GM21381 (cell line): Measurements from ENCODE around the gene SYF2.
"Not testable (repeated sequence)": the region's sequence is repeated elsewhere in the genome, so short reads cannot be mapped to it uniquely, and the experiment has no call there.

ENCODE experiments used
- ATAC-seq: cut with Tn5 transposase; IDR thresholded peaks from one replicate; pipeline ENCODE4 v1.9.1; 2021; ENCODE audit warnings: mild to moderate bottlenecking, moderate library complexity; ENCODE audit not compliant: unreplicated experiment

The SYF2 gene

DNA sequence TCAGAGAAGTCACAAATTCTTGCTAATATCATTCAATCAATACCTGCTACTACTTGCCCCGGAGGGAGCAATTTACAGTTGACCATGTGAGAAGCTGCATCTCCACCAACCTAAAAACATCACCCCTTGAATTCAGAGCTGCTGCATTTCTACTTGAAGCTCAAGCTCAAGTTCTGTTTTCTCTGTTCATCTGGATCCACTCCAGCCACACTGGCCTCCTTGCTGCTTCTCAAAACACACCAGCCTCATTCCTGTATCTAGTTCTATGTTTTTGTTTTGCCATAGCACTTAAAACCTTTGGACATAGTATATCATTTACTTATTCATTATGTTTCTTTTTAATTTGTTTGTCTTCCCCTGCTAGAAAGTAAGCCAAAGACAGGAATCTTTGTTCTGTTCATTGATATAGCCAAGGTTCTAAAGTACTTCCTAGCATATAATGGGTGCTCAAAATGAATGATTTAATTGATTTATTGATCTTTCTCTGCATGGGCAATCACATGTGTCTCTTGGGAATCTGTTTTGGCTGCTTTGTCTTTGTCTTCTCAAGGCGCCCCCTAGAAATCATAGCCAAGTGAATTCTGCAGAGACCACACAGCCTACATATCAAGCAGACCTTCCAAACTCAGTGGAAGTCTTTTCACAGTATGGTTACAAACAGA lies 23.6 kb downstream of the SYF2 start:
- ATAC-seq: no peak

DNA sequence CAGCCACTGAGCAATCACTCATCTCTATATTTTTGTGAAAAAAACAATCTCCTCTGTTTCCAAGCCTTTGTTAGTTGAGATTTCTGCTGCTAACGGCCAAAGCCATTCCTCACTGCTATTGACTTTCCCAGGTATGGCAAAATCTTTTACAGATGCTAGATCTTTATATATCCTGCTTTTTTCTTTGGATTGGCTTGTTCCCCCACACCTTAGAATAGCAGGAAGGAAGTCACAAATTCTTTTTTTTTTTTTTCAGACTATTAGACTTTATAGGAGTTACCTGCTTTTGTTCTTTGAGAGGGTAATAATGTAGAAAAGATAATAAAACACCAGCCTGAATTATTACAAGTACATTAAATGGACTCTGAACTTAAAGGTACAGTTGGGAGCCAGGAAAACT lies 24.2 kb downstream of the SYF2 start:
- ATAC-seq: no peak

DNA sequence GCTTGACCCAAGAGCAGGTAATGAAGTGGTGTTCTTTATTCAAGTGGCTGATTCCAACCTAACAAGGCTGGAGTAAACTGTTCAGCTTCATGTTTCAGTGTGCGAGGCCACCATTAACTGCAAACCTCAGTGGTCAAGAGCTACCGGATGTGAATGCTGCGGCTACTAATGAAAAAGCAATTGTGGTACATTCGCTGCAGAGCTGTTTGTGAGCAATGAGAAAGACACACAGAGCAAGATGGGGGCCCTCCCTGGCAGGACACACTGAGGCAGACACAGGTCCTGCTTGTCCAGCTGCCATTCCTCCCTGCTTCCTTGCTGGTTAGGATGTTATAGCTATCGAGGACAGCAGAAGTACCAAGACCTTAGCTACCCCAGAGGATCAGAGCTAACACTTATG lies 26.1 kb downstream of the SYF2 start:
- no peak for ATAC-seq

DNA sequence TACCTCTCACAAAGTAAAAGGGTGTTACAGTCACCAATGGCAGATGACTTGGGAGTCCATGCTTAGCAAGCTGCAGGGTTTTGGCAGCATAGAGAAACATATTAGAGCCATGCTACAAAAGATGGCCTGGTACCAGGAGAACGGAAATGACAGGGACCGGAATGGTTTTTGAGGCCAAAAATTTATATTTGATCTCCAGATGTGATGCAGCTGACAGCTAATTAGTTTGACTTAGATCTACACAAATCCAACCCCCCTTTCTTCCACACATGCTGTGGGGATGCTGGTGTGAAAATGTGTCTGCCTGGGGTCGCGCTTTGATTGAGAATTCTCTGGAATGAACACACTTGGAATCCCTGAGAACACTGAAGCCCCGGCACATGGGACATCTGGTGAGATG lies 26.5 kb downstream of the SYF2 start:
- no peak for ATAC-seq

DNA sequence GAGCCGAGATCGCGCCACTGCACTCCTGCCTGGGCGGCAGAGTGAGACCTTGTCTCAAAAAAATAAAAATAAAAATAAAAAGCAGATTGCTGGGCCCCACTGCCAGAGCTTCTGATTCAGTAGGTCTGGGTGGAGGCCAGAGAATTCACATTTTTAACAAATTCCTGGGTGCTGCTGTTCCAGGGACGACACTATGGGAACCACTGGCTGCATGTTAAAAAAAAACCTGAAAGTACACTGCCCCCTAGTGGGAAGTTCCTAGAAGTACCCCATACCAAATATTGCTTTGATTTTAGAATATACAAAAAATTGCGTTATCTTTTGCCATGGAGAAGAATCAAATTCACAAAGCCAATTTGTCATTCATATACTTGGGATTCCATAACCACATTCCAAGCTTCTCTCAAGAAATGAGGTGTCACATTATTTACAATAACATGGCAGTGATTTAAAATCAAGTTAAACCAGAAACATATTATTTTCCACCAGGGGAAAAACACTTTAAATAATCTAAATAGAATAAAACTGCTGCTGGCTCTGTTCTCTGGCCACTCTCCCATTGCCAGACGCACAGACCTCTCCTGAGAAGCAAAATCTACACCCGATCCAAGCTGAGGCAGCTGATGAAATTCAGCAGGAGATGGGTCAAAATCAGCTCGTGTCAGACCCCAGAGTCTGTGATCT lies 27.4 kb downstream of the SYF2 start:
- no peak for ATAC-seq

DNA sequence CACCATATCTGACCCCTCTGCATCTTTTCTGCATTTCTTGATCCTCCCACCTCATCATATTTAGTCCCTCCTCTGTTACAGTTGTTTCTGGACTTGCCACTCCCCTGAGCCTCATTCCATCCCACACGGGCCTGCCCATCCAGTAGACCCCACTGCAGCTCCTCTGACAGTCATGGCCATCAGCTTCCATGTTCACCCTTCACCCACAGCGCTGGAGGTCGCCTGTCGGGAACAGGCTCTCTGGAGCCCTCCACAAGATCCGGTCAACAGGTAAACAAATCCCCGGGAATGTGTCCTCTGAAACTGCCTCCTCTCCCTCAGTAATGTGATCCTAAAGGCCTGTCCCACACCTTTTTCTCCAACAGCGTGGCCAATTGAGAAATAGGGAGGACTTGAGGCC lies 31.3 kb downstream of the SYF2 start:
- ATAC-seq: no peak

DNA sequence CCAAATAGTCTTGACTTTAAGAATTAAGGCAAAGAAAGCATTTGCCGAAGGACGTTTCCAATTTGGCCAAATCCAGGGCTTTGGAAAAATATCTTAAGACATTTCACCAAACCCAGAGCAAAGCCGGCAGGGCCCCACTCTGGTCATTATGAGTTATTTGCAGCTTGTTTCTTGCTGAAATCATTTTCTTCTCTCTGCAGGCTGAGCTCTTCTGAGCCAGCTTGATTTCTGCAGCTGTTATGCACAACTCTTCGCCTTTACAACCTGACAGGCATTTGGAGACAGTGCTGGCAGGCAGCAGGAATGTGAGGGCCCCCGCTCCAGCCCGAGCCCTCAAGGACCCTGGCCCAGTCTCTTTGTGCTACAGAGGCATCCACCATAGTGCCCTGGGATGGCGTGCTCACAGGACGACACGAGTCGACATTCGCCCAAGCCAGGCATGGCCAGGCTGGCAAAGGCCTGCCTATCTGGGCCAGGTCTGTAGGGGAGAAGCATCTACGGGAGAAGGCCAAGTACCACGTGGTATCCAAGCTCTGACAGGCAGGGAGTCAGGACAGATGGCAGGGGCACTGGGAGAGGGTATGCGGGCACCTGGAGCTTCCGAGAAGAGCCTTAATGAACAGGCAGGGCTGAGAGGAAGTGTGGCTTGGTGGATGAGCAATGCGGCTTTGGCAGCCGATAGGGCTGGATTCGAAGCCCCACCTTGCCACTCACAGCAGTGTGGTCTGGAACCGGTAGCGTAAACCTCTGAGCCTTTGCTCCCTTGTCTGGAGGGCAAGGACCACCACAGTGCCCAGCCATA lies 32.3 kb downstream of the SYF2 start:
- ATAC-seq: no peak

DNA sequence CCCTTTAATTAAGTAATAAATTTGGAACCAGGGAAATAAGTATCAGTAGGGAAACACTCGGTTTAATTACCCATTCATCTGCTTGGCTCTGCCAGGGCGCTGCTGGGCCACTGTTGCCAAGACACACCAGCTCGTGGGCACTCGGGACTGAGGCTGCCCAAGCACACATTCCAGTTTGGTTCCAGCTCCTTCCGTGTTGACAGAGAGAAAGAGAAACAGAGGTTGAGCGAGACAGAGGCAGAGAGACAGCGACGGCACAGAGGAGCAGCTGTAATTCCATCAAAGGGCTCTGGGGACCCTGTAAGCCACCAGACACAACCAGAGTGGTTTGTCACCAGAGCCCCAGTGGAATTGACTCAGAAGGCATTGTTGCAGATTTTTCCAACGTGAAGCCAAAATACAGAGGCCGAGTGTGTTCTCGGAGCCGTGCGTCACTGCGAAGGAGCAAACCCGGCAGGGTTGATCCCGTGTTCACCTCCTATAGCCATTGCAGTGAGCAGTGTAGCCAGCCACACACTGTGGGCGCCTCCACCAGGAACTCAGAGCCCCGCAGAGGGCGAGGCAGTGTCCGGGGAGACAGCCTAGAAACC lies 33.5 kb downstream of the SYF2 start:
- ATAC-seq: no peak

DNA sequence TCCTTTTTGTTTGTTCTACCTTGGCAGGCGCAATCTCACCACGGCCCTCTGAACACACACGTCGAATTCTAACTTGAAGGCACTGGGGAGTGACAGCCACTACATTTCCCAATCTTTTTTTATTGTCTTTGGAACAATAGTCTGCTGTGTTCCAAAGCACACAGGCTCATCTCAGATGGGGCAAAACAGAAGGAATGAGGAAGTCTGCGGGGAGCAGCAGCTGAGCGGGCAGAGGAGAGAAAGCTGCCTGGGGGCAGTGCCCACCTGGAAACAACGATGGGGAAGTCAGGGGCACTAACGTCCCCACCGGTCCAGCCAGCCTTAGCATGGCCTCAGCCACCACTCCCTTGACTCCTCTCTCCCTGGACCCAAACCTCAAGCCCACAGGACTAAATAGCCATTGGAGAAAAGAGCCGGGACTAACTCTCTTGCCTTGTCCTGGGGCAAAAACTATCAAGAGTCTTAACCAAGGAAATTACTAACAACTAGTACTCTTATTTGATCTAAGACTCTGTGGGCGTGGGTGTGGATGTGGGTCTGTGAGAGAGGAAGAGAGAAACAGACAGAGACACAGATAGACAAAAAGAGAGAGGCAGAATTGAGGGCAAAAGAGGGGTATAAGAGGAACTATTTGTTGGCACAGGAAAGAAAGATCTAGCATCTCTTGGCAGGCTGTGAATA lies 34.2 kb downstream of the SYF2 start:
- no peak for ATAC-seq

DNA sequence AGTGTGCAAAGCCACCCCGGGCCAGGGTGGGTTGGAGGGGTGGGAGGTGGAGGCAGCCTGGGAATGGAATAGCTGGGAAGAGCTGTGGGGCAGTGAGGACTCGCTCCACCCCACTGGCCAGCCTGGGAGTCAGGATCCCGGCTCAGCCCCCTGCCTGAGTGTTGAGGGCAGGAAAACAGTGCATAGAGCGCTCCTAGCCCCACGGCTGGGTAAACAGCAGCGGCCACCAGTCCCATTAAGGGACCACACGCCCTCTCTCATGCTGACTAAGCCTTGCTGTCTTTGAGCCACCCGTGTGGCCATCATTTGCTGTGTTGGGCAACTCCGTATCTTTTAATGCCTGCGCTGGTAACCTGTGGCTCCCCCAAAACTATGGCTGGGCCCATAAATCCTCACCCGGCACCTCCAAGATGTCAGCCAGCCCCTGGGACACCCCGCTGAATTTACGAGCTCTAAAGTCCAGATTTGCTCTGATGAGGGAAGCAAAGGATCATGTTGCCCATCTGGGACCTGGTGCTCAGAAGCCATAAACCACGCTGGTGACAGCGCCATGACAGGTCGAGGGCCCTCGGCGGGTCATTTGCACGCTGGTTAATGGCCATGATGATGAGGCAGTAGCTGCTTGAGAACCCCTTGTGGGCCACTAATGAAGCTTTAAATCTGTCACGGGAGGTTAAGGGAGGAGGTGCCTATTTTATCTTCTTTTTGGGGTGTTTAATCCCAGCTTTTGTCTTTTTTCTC lies 34.9 kb downstream of the SYF2 start:
- ATAC-seq: no peak

DNA sequence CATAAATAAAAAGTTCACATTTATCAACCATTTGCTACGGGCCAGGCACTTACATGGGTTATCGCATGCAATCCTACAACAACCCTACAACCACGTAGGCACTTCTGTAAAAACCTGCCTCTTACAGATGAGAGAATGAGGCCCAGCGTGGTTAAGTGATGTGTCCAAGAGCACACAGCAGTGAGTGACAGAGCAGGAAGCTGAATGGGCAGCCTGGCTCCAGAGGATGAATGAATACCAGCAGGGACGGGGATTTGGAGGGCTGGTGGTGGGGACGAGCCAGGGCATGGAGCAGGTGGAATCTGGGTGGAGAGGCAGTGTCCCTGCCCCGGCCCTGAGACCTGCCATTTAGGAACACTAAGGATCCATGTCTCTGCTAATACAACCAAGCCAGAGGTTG lies 35.5 kb downstream of the SYF2 start:
- ATAC-seq: no peak

DNA sequence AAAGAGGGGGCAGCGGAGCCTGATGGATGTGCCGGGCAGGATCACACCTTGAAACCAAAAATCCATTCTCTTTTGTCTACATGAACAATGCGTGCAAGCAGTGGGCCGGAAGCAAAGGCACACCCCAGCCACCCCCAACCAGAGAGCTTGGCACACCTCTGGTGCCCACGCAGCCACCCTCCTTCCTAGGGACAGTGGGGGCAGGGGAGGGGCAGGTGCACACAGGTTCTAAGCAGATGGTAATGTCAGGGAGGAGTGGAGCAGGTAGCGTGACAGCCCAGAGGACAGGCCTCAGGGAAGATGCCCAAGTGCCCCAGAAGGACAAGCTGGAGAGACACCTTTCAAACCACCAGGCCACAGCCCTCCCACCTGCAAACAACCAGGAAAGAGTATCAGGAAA lies 36.5 kb downstream of the SYF2 start:
- no peak for ATAC-seq

DNA sequence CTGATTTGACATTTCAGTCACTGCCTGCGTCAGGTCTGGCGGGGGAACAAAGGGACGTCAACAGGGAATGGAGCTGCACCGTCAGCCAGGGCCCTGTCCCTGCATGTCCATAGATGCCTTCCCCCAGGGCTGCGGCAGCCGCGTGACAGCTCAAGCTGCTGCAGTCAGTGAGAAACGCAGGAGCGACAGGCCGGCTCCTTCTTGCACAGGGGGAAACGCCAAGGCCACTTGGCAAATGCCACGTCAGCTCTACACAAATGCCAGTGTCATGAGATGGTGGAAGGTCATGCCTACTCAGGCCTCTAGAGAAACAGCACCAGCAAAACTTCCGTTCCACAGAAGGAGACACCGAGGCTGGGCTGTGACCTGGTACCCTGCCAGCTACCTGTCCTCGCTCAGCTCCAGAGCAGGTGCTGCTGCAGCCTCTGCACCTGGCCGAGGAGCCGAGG lies 37.7 kb downstream of the SYF2 start:
- no peak for ATAC-seq

DNA sequence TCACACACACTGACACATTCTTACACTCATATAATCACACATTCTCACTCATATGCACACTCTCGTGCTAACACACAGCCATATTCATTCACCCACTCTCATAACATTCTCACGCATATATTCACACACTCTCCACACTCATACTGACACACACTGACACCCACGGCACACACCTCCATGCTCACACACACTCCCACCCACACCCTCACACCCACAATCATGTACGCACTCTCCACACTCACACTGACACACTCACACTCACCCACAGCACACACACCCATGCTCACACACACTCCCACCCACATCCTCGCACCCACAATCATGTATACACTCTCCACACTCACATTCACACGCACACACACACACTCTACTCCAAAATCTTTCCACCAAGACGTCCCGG lies 38.2 kb downstream of the SYF2 start:
- no peak for ATAC-seq

DNA sequence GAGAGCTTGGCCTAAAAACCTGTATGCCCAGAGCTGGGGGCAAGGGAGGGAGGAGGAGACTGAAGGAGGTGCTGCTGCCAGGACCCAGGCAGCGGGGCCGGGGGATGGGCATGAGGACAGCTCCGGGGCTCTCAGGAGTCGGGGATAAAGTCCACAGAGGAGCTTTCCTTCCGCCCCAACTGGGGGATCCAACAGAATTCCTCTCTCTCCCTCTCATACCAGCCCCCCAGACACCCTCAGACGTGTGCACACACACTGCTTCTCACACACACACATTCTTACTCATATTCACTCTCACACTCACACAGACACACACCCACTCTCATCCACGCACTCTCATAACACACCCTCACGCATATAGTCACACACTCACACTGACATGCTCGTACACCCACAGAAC lies 39.1 kb downstream of the SYF2 start:
- no peak for ATAC-seq

DNA sequence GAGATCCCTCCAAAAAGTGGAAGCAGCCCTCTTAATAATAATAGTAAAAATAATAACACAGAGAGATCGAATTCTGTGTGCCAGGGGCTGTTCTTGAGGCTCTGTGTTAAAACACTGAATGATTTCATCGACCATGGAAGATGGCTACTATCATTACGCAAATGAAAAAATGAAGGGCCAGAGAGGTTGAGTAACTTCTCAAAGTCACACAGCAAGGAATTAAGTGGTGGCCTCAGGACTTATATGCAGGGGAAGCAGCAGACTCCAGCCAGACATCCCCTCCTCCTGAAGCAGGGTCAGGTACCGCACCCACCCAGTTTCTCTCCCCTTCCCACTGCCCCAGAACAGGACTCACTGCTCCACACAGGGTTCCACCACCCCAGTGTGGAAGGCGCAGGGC lies 40.1 kb downstream of the SYF2 start:
- no peak for ATAC-seq

DNA sequence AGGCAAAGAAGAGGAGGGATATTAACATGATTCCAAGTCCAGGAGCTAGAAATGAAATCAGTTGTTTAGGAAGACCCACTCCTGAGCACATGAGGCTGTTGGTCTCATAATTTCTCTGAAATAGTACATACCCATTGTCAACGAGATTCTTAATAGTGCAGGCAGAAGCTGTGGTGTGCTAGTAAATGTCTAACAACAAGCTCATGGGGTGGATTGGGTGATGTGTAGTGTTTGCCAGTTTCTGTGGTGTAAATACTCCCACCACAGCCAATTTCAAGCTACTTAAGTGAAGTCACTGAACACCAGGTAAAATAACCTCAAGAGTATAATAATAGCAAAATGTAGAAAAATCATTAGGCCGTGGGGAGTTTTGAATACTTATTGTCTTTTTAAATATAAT lies 42.0 kb downstream of the SYF2 start:
- ATAC-seq: no peak

DNA sequence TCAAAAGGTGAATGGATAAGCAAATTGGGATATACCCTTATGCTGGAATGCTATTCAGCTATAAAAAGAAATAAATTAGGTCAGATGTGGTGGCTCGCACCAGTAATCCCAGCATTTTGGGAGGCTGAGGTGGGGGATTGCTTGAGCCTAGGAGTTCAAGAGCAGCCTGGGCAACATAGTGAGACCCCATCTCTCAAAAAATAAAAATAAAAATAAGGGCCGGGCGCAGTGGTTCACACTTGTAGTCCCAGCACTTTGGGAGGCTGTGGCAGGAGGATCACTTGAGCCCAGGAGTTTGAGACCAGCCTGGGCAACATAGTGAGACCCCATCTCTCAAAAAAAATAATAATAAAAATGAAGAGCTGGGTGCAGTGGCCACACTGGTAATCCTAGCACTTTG lies 44.4 kb downstream of the SYF2 start:
- ATAC-seq: not testable (repeated sequence)

DNA sequence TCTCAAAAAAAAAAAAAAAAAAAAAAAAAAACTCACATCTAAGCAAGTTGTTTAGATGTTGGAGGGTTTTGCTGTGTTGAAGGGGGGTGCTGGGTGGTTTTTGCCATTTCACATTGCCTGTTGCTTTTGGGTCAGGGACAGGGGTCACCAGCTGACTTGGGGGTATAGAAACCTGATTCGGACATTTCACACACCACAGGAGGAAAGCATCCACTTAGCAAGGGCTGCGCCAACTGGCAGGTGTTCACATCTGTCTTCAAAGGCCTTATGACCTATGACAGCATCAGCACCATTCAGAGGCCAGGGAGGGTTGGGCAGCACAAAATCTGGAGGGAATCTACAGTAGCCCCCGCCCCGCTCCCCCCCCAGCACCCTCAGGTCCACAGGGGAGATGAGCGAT lies 45.2 kb downstream of the SYF2 start:
- ATAC-seq: no peak
